Heart left ventricle (tissue), 16 donors: ENCODE data around the gene DNAJB1. TPM values are rescaled to one million over a fixed set of nuclear protein-coding genes. Genes with fewer than 3 reads are reported as not detected.

ENCODE experiments used
- ATAC-seq, 4 donors: fragments of 200-7000 bp; cut with Tn5 transposase; one replicate each; pipeline ENCODE4 v1.9.1; 2020 to 2022; ENCODE audit warnings: moderate library complexity in 4 of 4, mild to moderate bottlenecking in 3 of 4, moderate number of reproducible peaks in 1 of 4
- DNase-seq, 5 donors: peaks; one replicate each; pipeline ENCODE4 v3.0.0-alpha.2; 2020
- H3K27ac ChIP-seq, 12 donors: fragments of 200-600 bp; sonication (generic) in 4 of 12; one replicate each; pipeline versions ENCODE4 v1.5.0 to v1.8.0; 2016 to 2022; ENCODE audit warnings: mild to moderate bottlenecking in 2 of 12
- H3K27me3 ChIP-seq, 9 donors: fragments of 200-600 bp; sonication (generic) in 2 of 9; one replicate each; pipeline versions ENCODE4 v1.5.1 to v1.8.0; 2016 to 2022; ENCODE audit warnings: mild to moderate bottlenecking in 3 of 9
- H3K36me3 ChIP-seq, 9 donors: fragments of 200-600 bp; sonication (generic) in 2 of 9; one replicate each; pipeline versions ENCODE4 v1.5.0 to v1.8.0; 2018 to 2022; ENCODE audit warnings: mild to moderate bottlenecking in 2 of 9
- H3K4me1 ChIP-seq, 12 donors: fragments of 200-600 bp; sonication (generic) in 4 of 12; one replicate each; pipeline versions ENCODE4 v1.5.0 to v1.8.0; 2016 to 2022; ENCODE audit warnings: mild to moderate bottlenecking in 3 of 12
- H3K4me3 ChIP-seq, 12 donors: fragments of 200-600 bp; sonication (generic) in 4 of 12; one replicate each; pipeline versions ENCODE4 v1.5.0 to v1.8.0; 2017 to 2022; ENCODE audit warnings: mild to moderate bottlenecking in 9 of 12, moderate library complexity in 4 of 12
- H3K9me3 ChIP-seq, 12 donors: fragments of 200-600 bp; sonication (generic) in 4 of 12; one replicate each; pipeline versions ENCODE4 v1.5.0 to v1.8.0; 2016 to 2022; ENCODE audit warnings: mild to moderate bottlenecking in 1 of 12
- POLR2A ChIP-seq, 2 donors: fragments of 450-650 bp; IDR thresholded peaks; one replicate each; pipeline ENCODE4 v1.6.1; 2017; ENCODE audit warnings: antibody characterized with exemption in 2 of 2, mild to moderate bottlenecking in 2 of 2, moderate library complexity in 2 of 2
- WGBS, 4 donors: extraction: QIAGEN DNeasy Blood & Tissue Kit in 2 of 4; methylation state at CpG; one replicate each; pipeline versions ENCODE4 v1.1.5 to v1.1.7; 2013 to 2018; 5-methylcytosine and 5-hydroxymethylcytosine counted together
- intact Hi-C, 10 donors: fragments of 100-400 bp; cut with DNase I; formaldehyde crosslinking; loops; one replicate each; pipeline versions ENCODE4 v1.11.1 to v1.14.2; 2022
- polyA plus RNA-seq, 2 donors: library from polyadenylated mRNA; stranded (reverse); fragments of 200-250 nt; gene quantifications; one replicate each; pipeline ENCODE4 v1.2.3, GENCODE V29; 2013
- total RNA-seq, 9 donors: library from RNA; depleted of rRNA in 2 of 9; stranded (reverse); fragments of >200 nt in 2 of 9; fragmentation: NEBNext Ultra II Directional in 3 of 9; extraction: Animal tissue kit (Norgen Biotek cat#: 25700) in 3 of 9; gene quantifications; one replicate each; pipeline versions ENCODE4 v1.1.0 to v1.2.4, GENCODE V29; 2016 to 2023
- TF ChIP-seq, protein P1 (sequence below), 12 donors: fragments of 200-600 bp; sonication (generic) in 4 of 12; IDR thresholded peaks; one replicate each; pipeline versions ENCODE4 v1.5.0 to v1.8.0; 2018 to 2022; ENCODE audit warnings: antibody characterized with exemption in 12 of 12, mild to moderate bottlenecking in 5 of 12
- donor health status: ischemic (EF 13 %, LVEDD 7.1; RV severe dilation, severe dysfunction).
- donor health status: healthy with polysubstance abuse.
- donor health status: DM: no; HTN: yes; CAD: no.
- donor health status: DM: no; HTN: no; CAD: no.
- donor health status: ischemic (EF 25% LVEDD 6.9; RV normal size, moderate dysfunction).
- donor health status: ischemic (EF 25% LVEDD 5.7; RV mildly dilated, moderate dysfunction).
- donor health status: healthy.
- donor health status: DM: yes; HTN: yes; CAD: no.
- donor health status: ischemic (EF 35%, LVEDD 5.7; RV mildly dilated, moderate dysfunction).
- donor health status: nonischemic (EF 11% LVEDD 7.7; RV severe dilation, severe dysfunction).
- donor health status: DM: yes; HTN: yes; CAD: no.
- donor health status: PGD.
- donor health status: ischemic (EF 29% LVEDD 5.4; RV normal size, mild dysfunction).
- donor health status: nonischemic (EF 23%, LVEDD 6.1; RV moderate dilation, normal function).

Gene DNAJB1
- total and polyA plus RNA-seq, 11 donors, result 27.5 to 70.6 (median 44.8) TPM

DNA sequence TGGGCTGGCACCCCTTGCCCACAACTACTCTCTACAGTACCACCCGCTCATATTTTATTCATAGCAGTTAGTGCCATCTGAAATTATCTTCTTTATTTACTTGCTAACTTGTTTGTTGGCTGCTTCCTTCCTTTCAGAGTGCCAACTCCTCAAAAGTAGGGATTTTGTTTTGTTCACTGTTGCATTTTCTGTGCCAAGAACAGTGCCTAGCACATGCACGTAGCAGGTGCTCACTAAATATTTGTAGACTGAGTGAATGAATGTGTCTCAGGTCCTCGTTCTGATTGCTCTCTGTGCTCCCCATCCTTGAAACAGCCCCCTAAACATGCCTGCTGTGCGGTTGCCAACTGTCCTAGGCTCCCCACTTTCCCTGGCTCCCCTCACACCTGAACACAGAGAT is 23.8 kb downstream of the DNAJB1 start:
- Histone ChIP-seq H3K27ac (peak overlapping the region in 1 of 12 donors; percentile 12), H3K36me3 (peaks cover 0 to 30% (median 24%) of the 10 kb centered on the region in 9 donors), H3K27me3 (no peaks in the 10 kb centered on the region), H3K4me1 (peaks cover 5 to 33% (median 22%) of the 10 kb centered on the region in 12 donors), H3K4me3 (peak overlapping the region in 6 of 12 donors; percentile 80 to 92 (median 92)), H3K9me3 (no peaks in the 10 kb centered on the region)
- ATAC-seq (no peak), DNase-seq (no peak)
- TF ChIP-seq POLR2A (IDR thresholded peaks at IDR 0.05), result no peak
- TF ChIP-seq, protein P1, sequence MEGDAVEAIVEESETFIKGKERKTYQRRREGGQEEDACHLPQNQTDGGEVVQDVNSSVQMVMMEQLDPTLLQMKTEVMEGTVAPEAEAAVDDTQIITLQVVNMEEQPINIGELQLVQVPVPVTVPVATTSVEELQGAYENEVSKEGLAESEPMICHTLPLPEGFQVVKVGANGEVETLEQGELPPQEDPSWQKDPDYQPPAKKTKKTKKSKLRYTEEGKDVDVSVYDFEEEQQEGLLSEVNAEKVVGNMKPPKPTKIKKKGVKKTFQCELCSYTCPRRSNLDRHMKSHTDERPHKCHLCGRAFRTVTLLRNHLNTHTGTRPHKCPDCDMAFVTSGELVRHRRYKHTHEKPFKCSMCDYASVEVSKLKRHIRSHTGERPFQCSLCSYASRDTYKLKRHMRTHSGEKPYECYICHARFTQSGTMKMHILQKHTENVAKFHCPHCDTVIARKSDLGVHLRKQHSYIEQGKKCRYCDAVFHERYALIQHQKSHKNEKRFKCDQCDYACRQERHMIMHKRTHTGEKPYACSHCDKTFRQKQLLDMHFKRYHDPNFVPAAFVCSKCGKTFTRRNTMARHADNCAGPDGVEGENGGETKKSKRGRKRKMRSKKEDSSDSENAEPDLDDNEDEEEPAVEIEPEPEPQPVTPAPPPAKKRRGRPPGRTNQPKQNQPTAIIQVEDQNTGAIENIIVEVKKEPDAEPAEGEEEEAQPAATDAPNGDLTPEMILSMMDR (IDR thresholded peaks at IDR 0.05), result no peak
- 87 to 93% (median 91%) methylated on average over 4 of the region's 4 CpGs for WGBS, 4 donors
- intact Hi-C loops, result loop anchor here in 1 of 10 donors (10.0 kb wide), 1 partner anchor 360 kb away; the partner anchor contains the start of gene ASF1B

DNA sequence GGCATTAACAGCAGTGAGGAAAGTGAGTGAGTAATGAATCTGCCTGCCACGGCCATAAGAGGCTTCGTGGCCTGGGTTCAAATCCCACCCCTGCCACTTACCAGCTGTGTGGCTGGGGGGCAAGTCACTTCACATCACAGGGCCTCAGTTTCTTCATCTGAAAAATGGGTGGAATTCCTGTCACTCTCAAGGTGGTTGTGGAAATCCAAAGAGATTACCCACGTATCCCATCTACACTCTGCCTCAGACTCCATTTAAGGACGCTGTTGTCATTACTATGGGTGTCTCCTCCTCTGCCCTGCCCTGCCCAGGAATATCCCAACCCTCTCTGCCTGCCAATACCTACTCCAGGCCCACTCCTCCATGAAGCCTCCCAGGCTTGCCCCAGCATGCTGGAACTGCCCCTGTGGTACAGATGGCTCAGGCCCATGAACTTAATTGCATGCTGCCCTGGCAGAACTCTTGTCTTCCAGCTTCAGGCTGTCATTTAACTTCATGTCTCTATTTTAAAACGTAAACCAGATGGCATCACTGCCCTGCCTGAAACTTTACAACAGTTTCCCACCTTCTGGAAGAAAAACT is 25.4 kb downstream of the DNAJB1 start:
- DNase-seq (no peak), ATAC-seq (no peak)
- Histone ChIP-seq H3K27me3 (no peaks in the 10 kb centered on the region), H3K9me3 (no peaks in the 10 kb centered on the region), H3K36me3 (peaks cover 0 to 46% (median 39%) of the 10 kb centered on the region in 9 donors), H3K4me1 (peaks cover 5 to 28% (median 22%) of the 10 kb centered on the region in 12 donors), H3K4me3 (no peak overlapping the region), H3K27ac (no peak overlapping the region)
- 82 to 89% (median 86%) methylated on average over 5 of the region's 5 CpGs for WGBS, 4 donors
- TF ChIP-seq POLR2A (IDR thresholded peaks at IDR 0.05), result no peak
- intact Hi-C loops, result loop anchor here in 1 of 10 donors (10.0 kb wide), 1 partner anchor 358 kb away; the partner anchor contains the start of gene ASF1B

DNA sequence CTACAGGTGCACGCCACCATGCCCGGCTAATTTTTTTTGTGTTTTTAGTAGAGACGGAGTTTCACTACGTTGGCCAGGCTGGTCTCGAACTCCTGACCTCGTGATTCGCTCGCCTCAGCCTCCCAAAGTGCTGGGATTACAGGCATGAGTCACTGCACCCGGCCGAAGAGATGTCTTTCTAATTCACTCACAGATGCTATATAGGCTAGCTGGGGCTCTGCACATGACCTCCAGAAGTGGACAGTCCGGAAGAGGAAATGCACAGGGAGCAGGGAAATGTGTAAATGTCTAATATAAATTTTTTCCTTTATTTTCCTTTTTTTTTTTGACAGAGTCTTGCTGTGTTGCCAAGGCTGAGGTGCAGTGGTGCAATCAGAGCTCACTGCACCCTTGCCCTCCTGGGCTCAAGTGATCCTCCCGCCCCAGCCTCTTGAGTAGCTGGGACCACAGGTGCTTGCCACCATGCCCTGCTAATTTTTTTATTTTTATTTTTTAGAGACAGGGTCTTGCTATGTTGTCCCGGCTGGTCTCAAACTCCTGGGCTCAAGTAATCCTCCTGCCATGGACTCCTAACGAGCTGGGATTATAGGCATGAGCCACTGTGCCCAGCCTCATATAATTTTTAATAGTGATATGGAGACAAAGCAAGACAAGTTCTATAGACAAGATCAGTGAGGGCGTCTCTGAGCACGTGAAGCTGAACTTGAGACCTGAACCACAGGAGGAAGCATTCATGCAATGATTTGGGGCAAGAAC is 30.6 kb downstream of the DNAJB1 start:
- no peaks in the 10 kb centered on the region for H3K27me3 ChIP-seq
- peaks cover 0 to 77% (median 48%) of the 10 kb centered on the region in 9 donors for H3K36me3 ChIP-seq
- no peak overlapping the region for H3K4me3 ChIP-seq
- H3K4me1 ChIP-seq, result peaks cover 0 to 7% (median 0%) of the 10 kb centered on the region in 12 donors
- no peaks in the 10 kb centered on the region for H3K9me3 ChIP-seq
- DNase-seq (no peak), ATAC-seq (no peak)
- intact Hi-C loops, result no loop called here
- no peak overlapping the region for H3K27ac ChIP-seq
- TF ChIP-seq POLR2A (IDR thresholded peaks at IDR 0.05), result no peak
- 95 to 97% (median 97%) methylated on average over 16 of the region's 16 CpGs for WGBS, 4 donors

DNA sequence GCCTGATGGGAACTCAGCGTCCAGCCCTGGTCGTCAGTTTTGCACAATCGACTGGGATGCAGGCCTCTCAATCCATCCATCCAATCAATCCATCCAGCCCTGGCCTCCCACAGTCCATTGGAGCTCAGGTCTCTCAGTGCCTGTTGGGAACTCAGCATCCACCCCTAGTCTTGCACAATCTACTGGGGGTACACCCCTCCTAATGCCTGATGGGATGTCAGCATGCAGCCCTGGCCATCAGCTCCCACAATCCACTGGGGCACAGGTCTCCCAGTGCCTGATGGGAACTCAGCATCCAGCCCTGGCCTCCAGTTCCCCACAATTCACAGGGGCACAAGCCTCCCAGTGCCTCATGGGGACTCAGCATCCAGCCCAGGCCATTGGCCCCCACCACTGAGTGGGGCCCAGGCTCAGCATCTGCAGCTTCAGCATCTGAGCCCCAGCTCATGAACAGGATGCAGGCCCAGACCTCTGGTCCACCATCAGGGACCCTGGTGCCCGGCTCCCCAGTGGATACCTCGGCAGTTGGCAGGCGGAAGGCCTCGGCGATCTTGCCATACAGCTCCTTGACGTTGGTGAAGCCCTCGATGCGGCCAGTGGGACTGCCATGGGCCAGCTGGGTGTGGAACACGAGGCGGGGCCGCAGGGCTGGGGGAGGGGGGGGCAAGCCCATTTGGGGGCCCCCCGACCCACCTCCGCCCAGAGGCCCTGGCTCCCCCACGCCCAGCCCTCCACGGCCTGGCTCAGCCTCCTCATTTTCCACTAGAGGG is 35.8 kb downstream of the DNAJB1 start:
- intact Hi-C loops, result no loop called here
- H3K9me3 ChIP-seq, result no peaks in the 10 kb centered on the region
- H3K27me3 ChIP-seq, result no peaks in the 10 kb centered on the region
- H3K4me3 ChIP-seq, result no peak overlapping the region
- ATAC-seq (peak in 1 of 4 donors; percentile 9), DNase-seq (no peak)
- H3K27ac ChIP-seq, result no peak overlapping the region
- peaks cover 0 to 14% (median 3%) of the 10 kb centered on the region in 12 donors for H3K4me1 ChIP-seq
- H3K36me3 ChIP-seq, result peaks cover 0 to 69% (median 44%) of the 10 kb centered on the region in 9 donors
- 89 to 100% (median 95%) methylated on average over 4 to 18 of the region's 18 CpGs for WGBS, 4 donors
- no peak for TF ChIP-seq POLR2A (IDR thresholded peaks at IDR 0.05)
- TF ChIP-seq, protein P1 (IDR thresholded peaks at IDR 0.05), result no peak
